Endothelial cell of coronary artery (primary cell): ENCODE data around the gene FBXO22. TPM values are rescaled to one million over a fixed set of nuclear protein-coding genes. Genes with fewer than 3 reads are reported as not detected.

ENCODE experiments used
- total RNA-seq: library from RNA; depleted of rRNA; stranded (reverse); fragments of >200 nt; gene quantifications from 2 replicates; pipeline ENCODE4 v1.2.3, GENCODE V29; 2014

Gene FBXO22
- total RNA-seq = 104 and 110 TPM in 2 replicates

GRCh38 chr15:75903331-75904239 is at the start of gene FBXO22:
TSS of gene FBXO22 (plus strand) at chr15:75903878. CDS start at chr15:75903964, 86 bp downstream.

Other genes starting within 250 kb of the FBXO22 start
- gene CSPG4, start 191.0 kb upstream of the FBXO22 start, total RNA-seq = under 0.01 and 8.9 TPM in 2 replicates
- gene UBE2Q2, start 60.4 kb upstream of the FBXO22 start, total RNA-seq = 38.6 and 50.1 TPM in 2 replicates
- gene NRG4, start 108.5 kb downstream of the FBXO22 start, total RNA-seq = not detected in 2 replicates
- not detected in 2 replicates for gene TMEM266, start 156.1 kb downstream of the FBXO22 start, total RNA-seq